RWPE2 (cell line): ENCODE measurements around the gene KBTBD4.

Experiments
- ATAC-seq: fragments of 200-7000 bp; cut with Tn5 transposase; 3 replicates; pipeline ENCODE4 v1.9.1; 2021; ENCODE audit warnings: low read depth
- DNase-seq: peaks from one replicate; pipeline ENCODE4 v3.0.0-alpha.2; 2020; ENCODE audit warnings: low spot score
- H3K27ac ChIP-seq: fragments of 450-650 bp; 2 replicates; pipeline ENCODE4 v1.5.1; 2017; ENCODE audit warnings: mild to moderate bottlenecking; ENCODE audit not compliant: poor library complexity, severe bottlenecking
- H3K27me3 ChIP-seq: fragments of 250-450 bp; sonication (Bioruptor Pico); 2 replicates; pipeline ENCODE4 v1.5.1; 2021; ENCODE audit warnings: mild to moderate bottlenecking, moderate library complexity; ENCODE audit not compliant: insufficient read depth, poor library complexity, severe bottlenecking
- H3K36me3 ChIP-seq: fragments of 250-450 bp; sonication (Bioruptor Pico); 2 replicates; pipeline ENCODE4 v1.5.1; 2020; ENCODE audit warnings: low read depth, mild to moderate bottlenecking, moderate library complexity
- H3K4me1 ChIP-seq: fragments of 250-450 bp; sonication (Bioruptor Pico); 2 replicates; pipeline ENCODE4 v1.5.1; 2021; ENCODE audit warnings: mild to moderate bottlenecking, moderate library complexity; ENCODE audit not compliant: insufficient read depth, poor library complexity, severe bottlenecking
- H3K4me3 ChIP-seq: fragments of 250-450 bp; sonication (Bioruptor Pico); 2 replicates; pipeline ENCODE4 v1.5.1; 2021; ENCODE audit warnings: mild to moderate bottlenecking, moderate library complexity; ENCODE audit not compliant: severe bottlenecking
- H3K9me3 ChIP-seq: fragments of 250-450 bp; sonication (Bioruptor Pico); 2 replicates; pipeline ENCODE4 v1.5.1; 2021; ENCODE audit warnings: mild to moderate bottlenecking, moderate library complexity; ENCODE audit not compliant: severe bottlenecking
- TF ChIP-seq, protein P1 (sequence below): fragments of 450-650 bp; IDR thresholded peaks from one replicate; pipeline ENCODE4 v1.5.1; 2017; ENCODE audit warnings: mild to moderate bottlenecking, moderate library complexity; ENCODE audit not compliant: poor library complexity, severe bottlenecking

The KBTBD4 gene

GRCh38 chr11:47570651-47571356 lies 8.0 kb downstream of the KBTBD4 start:
- ATAC-seq (no peak), DNase-seq (no peak)
- H3K36me3 ChIP-seq: peaks cover 81% of the 10 kb centered on the region

GRCh38 chr11:47569646-47570045 lies 9.1 kb downstream of the KBTBD4 start:
- Histone ChIP-seq H3K36me3 (peaks cover 71% of the 10 kb centered on the region), H3K27ac (no peak overlapping the region), H3K27me3 (no peaks in the 10 kb centered on the region), H3K4me1 (peaks cover 12% of the 10 kb centered on the region), H3K4me3 (no peak overlapping the region), H3K9me3 (no peaks in the 10 kb centered on the region)
- TF ChIP-seq, protein P1, sequence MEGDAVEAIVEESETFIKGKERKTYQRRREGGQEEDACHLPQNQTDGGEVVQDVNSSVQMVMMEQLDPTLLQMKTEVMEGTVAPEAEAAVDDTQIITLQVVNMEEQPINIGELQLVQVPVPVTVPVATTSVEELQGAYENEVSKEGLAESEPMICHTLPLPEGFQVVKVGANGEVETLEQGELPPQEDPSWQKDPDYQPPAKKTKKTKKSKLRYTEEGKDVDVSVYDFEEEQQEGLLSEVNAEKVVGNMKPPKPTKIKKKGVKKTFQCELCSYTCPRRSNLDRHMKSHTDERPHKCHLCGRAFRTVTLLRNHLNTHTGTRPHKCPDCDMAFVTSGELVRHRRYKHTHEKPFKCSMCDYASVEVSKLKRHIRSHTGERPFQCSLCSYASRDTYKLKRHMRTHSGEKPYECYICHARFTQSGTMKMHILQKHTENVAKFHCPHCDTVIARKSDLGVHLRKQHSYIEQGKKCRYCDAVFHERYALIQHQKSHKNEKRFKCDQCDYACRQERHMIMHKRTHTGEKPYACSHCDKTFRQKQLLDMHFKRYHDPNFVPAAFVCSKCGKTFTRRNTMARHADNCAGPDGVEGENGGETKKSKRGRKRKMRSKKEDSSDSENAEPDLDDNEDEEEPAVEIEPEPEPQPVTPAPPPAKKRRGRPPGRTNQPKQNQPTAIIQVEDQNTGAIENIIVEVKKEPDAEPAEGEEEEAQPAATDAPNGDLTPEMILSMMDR: no peak
- no peak for ATAC-seq
- DNase-seq: no peak

More at GRCh38 chr11:47570651-47571356, 8.0 kb downstream of the KBTBD4 start:
- TF ChIP-seq, protein P1: no peak
- Histone ChIP-seq H3K27ac (no peak overlapping the region), H3K9me3 (no peaks in the 10 kb centered on the region), H3K27me3 (no peaks in the 10 kb centered on the region), H3K4me1 (peaks cover 12% of the 10 kb centered on the region), H3K4me3 (no peak overlapping the region)

GRCh38 chr11:47566149-47566698 lies 12.5 kb downstream of the KBTBD4 start:
- peaks cover 3% of the 10 kb centered on the region for H3K4me1 ChIP-seq
- H3K9me3 ChIP-seq: no peaks in the 10 kb centered on the region
- peak overlapping the region; percentile 51 for H3K27ac ChIP-seq
- peak; percentile 41 for ATAC-seq
- peaks cover 38% of the 10 kb centered on the region for H3K36me3 ChIP-seq
- TF ChIP-seq, protein P1: no peak
- H3K27me3 ChIP-seq: no peaks in the 10 kb centered on the region
- no peak for DNase-seq
- peak overlapping the region; percentile 61 for H3K4me3 ChIP-seq

DNA sequence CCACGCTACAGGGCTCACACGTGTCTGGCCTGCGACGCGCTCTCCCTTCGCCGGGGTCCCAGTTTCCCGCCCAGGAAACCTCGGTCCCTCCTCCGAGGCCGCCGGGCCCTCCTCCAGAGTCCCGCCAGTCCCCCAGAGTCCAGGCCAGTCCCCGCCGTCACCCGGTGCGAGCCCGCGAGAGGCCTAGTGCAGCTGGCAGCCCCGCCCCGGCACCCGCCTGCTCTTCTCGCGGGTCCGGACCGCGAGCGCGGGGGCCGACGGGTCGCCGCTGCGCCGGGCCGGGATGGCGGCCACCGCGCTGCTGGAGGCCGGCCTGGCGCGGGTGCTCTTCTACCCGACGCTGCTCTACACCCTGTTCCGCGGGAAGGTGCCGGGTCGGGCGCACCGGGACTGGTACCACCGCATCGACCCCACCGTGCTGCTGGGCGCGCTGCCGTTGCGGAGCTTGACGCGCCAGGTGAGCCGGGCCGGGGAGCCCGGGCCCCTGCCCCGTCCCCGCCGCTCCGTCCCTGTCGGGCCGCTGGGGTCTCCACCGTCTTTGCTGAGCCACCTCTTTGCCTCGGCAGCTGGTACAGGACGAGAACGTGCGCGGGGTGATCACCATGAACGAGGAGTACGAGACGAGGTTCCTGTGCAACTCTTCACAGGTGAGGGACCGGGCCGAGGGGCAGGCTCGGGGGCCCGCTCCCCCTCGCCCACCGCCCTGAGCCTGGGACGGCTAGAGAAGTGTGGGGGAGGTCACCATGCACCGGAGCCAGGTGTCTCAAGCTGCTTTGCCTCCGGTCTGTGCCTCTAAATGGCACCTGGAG lies 13.2 kb downstream of the KBTBD4 start, which contains the start of gene PTPMT1:
TSS of gene PTPMT1 (plus strand) at position 260 of the 809 bp plus-strand sequence. CDS start at position 284, 24 bp downstream.
- Histone ChIP-seq H3K36me3 (peaks cover 31% of the 10 kb centered on the region), H3K4me3 (peak within 1 kb of the TSS; percentile 61), H3K9me3 (no peaks in the 10 kb centered on the region), H3K27ac (peak within 1 kb of the TSS; percentile 51), H3K27me3 (no peaks in the 10 kb centered on the region), H3K4me1 (peaks cover 3% of the 10 kb centered on the region)
- peak; percentile 89 for ATAC-seq
- TF ChIP-seq, protein P1: no peak
- no peak for DNase-seq
